HG02588 (cell line): Measurements from ENCODE around the gene EDNRB.
A peak's percentile ranks its signal among the peaks of the same experiment; 100 is the strongest.

Experiments
- ATAC-seq: cut with Tn5 transposase; IDR thresholded peaks from one replicate; pipeline ENCODE4 v1.9.1; 2021; ENCODE audit warnings: mild to moderate bottlenecking, moderate library complexity; ENCODE audit not compliant: unreplicated experiment

Gene EDNRB

GRCh38 chr13:77898097-77898496 lies 20.5 kb downstream of the EDNRB start:
- ATAC-seq = peak; percentile 85

DNA sequence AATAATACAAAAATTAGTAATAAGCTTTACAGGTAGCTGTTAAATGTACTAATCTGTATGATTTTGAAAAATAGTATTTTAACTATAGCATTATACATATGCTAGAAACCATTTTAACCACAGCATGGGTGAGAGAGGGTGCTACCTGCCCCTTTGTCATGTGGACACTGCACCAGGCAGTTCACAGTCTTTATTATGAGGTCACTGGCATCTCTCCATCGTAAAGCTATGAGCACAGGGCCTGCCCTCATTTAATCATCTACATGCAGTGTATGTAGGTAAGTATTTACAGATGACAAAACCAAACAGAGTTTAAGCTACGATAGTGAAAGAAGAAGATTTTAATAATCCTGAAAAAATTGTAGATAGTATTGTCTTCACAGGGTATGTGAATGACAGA lies 21.7 kb downstream of the EDNRB start:
- ATAC-seq = no peak

GRCh38 chr13:77896536-77896935 lies 22.1 kb downstream of the EDNRB start:
- ATAC-seq = no peak

- no peak for ATAC-seq
These were observed 23.9 kb downstream of the EDNRB start for GRCh38 chr13:77894743-77895142.

- no peak for ATAC-seq
These were observed 25.6 kb downstream of the EDNRB start for GRCh38 chr13:77893066-77893465.

GRCh38 chr13:77892491-77892890 lies 26.1 kb downstream of the EDNRB start:
- ATAC-seq = no peak

- ATAC-seq = no peak
These were observed 27.1 kb downstream of the EDNRB start for GRCh38 chr13:77891486-77891885.

- no peak for ATAC-seq
These were observed 27.6 kb downstream of the EDNRB start for GRCh38 chr13:77891041-77891440.

DNA sequence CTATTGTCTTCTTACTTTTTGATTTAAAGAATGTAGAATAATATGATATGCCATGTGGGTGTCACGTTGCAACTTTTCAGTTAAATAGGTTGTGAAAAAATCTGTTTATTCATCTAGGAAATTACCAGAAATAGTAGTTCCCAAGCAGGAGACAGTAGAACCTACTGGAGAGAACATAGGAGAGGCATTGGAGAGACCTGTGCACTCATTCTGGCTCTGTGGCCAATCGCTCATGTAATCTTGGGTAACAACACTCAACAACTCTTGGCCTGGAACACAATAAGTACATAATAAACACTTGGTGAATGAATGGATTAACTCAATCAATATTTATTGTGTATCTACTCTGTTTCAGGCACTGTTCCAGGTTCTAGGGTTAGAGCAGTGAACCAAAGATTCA lies 35.3 kb downstream of the EDNRB start:
- ATAC-seq = no peak

DNA sequence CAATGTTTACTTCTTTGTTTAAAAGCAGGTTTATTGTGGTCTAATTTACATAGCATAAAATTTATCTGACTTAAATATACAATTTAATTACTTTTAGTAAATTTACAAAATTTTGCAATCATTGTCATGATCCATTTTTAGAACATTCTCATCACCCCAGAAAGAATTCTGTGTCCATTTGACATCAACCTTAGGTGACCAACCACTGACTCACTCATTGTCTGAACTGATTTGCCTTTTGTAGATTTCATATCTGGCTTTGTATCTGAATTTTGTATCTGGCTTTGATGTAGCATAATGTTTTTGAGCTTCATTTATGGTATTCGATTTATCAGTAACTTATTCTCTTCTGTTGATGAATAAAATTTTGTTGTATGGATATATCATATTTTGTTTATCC lies 40.4 kb downstream of the EDNRB start:
- no peak for ATAC-seq

DNA sequence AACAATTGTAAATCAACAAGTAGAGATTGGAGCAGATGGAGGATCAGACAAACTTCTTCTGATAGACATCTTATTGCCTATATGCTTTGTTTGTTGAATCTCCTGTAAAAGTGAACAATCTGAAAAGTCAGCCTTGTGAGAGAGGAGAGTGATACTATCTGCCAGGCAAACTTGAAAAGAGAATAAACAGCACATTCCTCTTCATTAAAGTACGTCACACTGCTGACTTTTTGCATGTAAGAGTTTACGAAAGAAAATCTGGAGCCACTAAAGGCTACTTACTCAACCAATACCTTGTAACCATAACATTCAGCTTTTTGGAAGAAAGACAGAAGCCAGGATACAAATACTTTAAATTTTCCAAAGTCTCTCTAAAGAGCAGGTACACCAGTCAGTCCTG lies 42.5 kb downstream of the EDNRB start:
- no peak for ATAC-seq

DNA sequence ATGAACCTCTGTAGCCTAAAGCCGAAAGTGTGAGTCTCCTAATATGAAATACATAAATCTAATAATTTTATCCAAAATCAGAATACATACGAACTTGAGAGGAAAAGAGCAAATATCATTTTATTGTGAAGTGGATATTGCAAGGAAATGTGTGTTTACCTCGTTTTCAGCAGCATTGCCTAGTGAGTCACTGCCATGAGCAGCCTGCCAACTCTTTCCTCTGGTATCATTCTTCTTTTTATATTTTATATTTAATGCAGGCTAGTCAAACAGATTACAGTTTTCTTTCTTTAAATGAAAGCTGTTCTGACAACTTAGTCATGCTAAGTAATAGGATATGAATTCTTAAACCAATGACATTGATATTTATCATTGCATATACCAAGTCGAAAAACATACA lies 44.2 kb downstream of the EDNRB start:
- no peak for ATAC-seq

DNA sequence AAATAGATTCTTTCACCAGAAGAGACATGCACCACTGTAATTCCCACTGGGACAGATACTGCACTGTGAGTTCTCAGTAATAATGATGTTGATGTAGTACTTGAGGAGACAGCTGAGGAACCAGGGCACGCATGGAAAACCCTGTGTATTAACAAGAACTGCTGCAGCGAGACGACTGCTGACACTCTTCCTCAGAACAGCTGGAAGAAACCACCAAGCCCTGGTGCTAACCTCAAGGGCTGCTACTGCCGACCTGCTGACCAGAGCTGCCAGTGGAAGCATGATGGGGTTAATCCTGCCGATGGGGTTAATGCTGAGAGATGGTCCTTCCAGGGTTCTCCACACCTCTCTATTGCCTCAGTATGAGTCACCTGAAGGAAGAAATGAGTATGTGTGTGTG lies 45.6 kb downstream of the EDNRB start:
- ATAC-seq = no peak

DNA sequence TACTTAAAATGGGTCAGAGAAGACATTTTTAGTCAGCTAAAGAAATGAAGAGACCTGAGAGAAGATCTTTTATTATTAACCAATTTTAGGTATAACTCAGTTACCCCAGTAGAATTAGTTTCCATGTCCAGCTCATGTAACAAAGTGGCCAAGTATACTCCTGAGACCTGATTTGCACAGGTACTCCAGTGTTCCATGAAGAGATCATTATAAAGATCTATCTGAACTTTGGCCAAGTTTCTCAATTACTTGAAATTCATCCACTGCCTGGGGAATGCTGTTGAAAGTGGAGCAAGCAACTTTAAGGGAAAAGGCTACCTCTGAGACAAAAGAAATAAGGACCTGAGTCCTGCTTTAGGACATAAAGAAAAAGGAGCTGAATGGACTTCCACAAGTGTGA lies 47.0 kb downstream of the EDNRB start:
- ATAC-seq = no peak

DNA sequence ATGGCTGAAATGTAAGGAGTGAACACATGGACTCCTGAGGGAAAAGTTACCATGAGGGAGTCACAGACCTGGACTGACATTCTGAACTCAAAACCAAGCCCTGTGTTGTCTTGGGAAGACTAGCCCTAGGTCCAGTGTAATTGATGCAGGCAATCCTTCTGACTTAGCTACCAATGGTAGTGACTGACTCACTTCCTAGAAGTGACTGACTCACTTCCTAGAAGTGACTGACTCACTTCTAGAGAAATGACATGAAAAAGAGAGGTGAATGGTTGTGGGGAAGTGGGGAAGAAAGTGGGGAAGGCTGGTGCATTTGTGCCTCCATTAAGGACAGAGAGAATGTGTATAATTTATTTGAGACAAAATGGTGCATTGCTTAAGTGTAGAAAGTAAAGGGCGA lies 49.9 kb downstream of the EDNRB start:
- no peak for ATAC-seq

GRCh38 chr13:77866971-77867370 lies 51.7 kb downstream of the EDNRB start:
- no peak for ATAC-seq

DNA sequence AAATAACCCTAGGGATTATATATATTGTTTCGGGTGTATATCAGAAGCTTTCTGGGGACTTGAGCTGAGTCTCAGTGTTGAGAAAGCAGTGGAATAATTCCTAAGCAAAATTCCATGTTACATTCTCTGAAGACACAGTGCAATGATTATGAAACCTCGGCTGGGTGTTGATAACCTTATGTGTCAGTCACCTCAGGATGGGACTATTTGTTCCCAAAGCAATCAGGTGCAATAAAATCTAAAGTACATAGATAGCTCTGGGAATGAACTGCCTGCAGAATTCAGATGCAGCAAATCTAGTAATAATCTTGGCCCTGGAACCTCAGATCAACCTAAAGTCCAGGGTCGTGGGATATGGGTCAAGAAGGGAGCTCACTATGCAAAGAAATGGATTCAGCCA lies 53.0 kb downstream of the EDNRB start:
- ATAC-seq = no peak

DNA sequence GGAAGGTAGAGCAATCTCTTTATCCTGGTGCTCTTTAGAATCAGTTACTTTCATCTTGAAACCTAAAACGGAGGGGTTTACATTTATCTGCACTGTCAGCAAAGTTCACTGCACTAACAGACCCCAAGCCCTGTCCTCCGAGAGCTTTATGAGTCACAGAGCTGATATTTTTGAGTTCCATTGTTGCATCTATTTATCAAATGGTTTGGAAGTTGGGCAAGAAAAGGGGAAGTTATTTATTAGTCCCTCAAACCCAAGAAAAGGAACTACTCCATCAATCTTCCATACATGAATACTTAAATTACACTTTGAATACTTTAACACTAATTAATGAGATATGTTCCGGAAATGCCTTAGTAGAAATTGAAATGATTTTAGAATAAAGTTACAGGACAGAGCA lies 55.5 kb downstream of the EDNRB start:
- ATAC-seq = no peak

GRCh38 chr13:77861741-77862140 lies 56.9 kb downstream of the EDNRB start:
- no peak for ATAC-seq

DNA sequence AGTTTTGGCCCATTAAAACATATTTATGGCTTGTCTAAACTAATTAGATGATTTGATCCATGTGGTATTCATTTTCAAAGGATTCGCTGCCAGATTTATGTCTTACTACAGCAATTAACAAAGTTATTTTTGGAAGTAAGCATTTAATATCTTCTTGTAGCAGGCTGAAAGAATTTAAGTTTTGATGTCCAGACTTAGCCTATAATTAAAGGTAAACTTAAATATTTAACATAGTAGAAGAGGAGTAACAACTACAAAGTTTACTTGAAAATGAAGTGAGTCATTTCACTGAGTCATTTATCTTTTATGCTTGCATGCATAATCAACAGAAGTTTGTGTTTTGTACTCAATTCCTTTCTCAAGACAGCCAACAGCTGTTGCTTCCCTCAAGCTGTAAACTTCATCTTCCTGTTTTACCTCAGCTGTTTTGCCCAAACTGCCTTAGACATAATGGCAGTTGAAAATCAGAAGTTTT lies 58.1 kb downstream of the EDNRB start:
- ATAC-seq = no peak

- no peak for ATAC-seq
These were observed 59.2 kb downstream of the EDNRB start for GRCh38 chr13:77859450-77859849.

- no peak for ATAC-seq
These were observed 61.0 kb downstream of the EDNRB start for GRCh38 chr13:77857531-77858209.

DNA sequence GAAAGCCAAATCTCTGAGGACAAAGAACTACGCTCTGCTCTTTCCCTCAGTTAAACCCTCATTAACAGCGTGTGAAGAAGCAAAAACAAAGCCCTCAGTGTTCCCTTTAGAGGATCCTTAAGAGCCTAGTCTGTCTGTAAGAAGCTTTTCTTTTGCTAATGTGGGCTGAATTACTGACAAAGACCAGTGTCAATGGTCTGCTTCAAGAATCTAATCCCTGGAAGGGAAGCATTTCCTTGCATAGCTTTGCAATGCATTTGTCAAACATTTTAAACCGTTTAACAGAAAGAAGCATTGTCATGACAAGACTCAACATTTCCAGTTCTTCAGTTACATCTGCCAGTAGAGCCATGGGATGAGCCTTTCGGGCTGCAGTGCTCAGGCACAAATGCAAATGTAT lies 64.9 kb downstream of the EDNRB start:
- ATAC-seq = no peak
